ENCODE measurements around the gene OLA1. TPM values are rescaled to one million over a fixed set of nuclear protein-coding genes. Genes with fewer than 3 reads are reported as not detected.

The OLA1 gene
- total RNA-seq, 2 donors from 2014 or later: 75.6 to 92.8 TPM

DNA sequence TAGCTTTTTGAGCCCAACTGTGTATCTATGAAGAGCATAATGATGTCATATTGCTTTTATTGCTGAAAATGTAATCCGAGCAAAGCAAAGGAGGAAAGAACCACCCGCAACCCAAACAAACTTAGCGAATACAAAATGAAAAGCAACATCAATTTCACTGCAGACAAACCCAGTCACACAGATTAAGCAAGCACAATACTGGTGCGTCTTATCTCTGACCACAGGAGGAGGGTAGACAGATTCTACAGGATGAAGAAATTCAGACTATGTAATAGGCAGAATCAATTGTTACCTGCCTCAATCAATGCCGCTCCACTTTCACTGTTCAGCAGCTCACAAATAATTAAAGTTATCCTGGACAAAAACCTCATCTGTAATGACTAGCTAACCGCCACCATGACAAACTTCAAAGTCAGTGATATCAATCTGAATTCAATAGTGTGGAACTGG lies 167.6 kb downstream of the OLA1 start:
- H3K4me3 ChIP-seq: no peak overlapping the region
- no peaks in the 10 kb centered on the region for H3K9me3 ChIP-seq
- no peaks in the 10 kb centered on the region for H3K36me3 ChIP-seq
- no peak for DNase-seq
- TF ChIP-seq CTCF (IDR thresholded peaks at IDR 0.05): no peak
- H3K4me1 ChIP-seq: no peaks in the 10 kb centered on the region
- H3K27me3 ChIP-seq: no peaks in the 10 kb centered on the region
- H3K9ac ChIP-seq (ENCODE audit: low read depth in 2 of 2, low read length in 2 of 2): no peak overlapping the region
- H3K27ac ChIP-seq: no peak overlapping the region
- intact Hi-C loops (cut with DNase I): no loop called here

DNA sequence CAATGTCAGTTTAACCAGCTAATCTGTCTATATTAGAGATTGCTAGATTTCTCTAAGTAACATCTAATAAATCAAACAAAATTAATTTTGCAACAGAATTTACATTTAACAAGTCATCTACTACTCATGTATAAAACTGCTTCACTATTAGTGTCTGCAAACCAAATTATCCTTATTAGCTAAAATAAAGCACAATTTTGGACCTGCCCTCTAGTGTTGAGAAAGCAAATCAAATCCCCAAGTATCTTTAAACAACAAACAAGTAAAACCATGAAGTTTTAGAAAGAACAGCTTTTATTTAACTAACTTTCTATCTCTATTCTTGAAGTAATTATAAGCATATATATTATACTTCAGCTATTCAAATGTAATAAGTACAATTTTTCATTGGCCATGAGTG lies 170.1 kb downstream of the OLA1 start:
- no peak overlapping the region for H3K9ac ChIP-seq (ENCODE audit: low read depth in 2 of 2, low read length in 2 of 2)
- TF ChIP-seq CTCF (IDR thresholded peaks at IDR 0.05): no peak
- no peak overlapping the region for H3K27ac ChIP-seq
- H3K4me3 ChIP-seq: no peak overlapping the region
- intact Hi-C loops (cut with DNase I): no loop called here
- H3K36me3 ChIP-seq: no peaks in the 10 kb centered on the region
- H3K9me3 ChIP-seq: no peaks in the 10 kb centered on the region
- DNase-seq: no peak
- H3K4me1 ChIP-seq: no peaks in the 10 kb centered on the region
- no peaks in the 10 kb centered on the region for H3K27me3 ChIP-seq

- Histone ChIP-seq H3K36me3 (no peaks in the 10 kb centered on the region), H3K27me3 (no peaks in the 10 kb centered on the region), H3K4me1 (no peaks in the 10 kb centered on the region), H3K27ac (no peak overlapping the region), H3K4me3 (no peak overlapping the region), H3K9me3 (no peaks in the 10 kb centered on the region), H3K9ac (ENCODE audit: low read depth in 2 of 2, low read length in 2 of 2) (no peak overlapping the region)
- intact Hi-C loops (cut with DNase I): no loop called here
- TF ChIP-seq CTCF (IDR thresholded peaks at IDR 0.05): no peak
- no peak for DNase-seq
Observed at GRCh38 chr2:174076975-174077374, 171.4 kb downstream of the OLA1 start.

GRCh38 chr2:174076040-174076439 lies 172.3 kb downstream of the OLA1 start:
- TF ChIP-seq CTCF (IDR thresholded peaks at IDR 0.05): no peak
- no peaks in the 10 kb centered on the region for H3K9me3 ChIP-seq
- intact Hi-C loops (cut with DNase I): no loop called here

GRCh38 chr2:174074831-174075230 lies 173.5 kb downstream of the OLA1 start:
- H3K36me3 ChIP-seq: no peaks in the 10 kb centered on the region
- DNase-seq: no peak
- H3K4me1 ChIP-seq: no peaks in the 10 kb centered on the region
- H3K9ac ChIP-seq (ENCODE audit: low read depth in 2 of 2, low read length in 2 of 2): no peak overlapping the region
- no peak overlapping the region for H3K27ac ChIP-seq
- H3K4me3 ChIP-seq: no peak overlapping the region
- intact Hi-C loops (cut with DNase I): no loop called here
- no peaks in the 10 kb centered on the region for H3K9me3 ChIP-seq
- no peak for TF ChIP-seq CTCF (IDR thresholded peaks at IDR 0.05)
- no peaks in the 10 kb centered on the region for H3K27me3 ChIP-seq

More at GRCh38 chr2:174076040-174076439, 172.3 kb downstream of the OLA1 start:
- Histone ChIP-seq H3K4me1 (no peaks in the 10 kb centered on the region), H3K36me3 (no peaks in the 10 kb centered on the region), H3K27ac (no peak overlapping the region), H3K4me3 (no peak overlapping the region), H3K27me3 (no peaks in the 10 kb centered on the region), H3K9ac (ENCODE audit: low read depth in 2 of 2, low read length in 2 of 2) (no peak overlapping the region)
- DNase-seq: no peak

DNA sequence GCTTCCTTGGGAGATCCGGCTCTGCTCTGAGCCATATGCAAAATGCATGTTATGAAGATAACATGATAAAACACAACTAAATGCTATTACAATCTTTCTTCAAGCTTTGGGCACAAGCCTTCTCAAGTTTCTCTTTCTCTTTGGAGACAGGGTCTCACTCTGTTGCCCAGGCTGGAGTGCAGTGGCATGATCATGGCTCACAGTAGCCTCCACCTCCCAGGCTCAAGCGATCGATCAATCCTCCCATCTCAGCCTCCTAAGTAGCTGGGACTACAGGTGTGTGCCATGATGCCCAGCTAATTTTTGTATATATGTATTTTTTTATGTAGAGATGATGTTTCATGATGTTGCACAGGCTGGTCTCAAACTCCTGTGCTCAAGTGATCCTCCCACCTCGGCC lies 175.5 kb downstream of the OLA1 start:
- Histone ChIP-seq H3K9me3 (no peaks in the 10 kb centered on the region), H3K4me3 (no peak overlapping the region), H3K36me3 (no peaks in the 10 kb centered on the region), H3K27ac (no peak overlapping the region), H3K9ac (ENCODE audit: low read depth in 2 of 2, low read length in 2 of 2) (no peak overlapping the region), H3K4me1 (no peaks in the 10 kb centered on the region), H3K27me3 (no peaks in the 10 kb centered on the region)
- no peak for TF ChIP-seq CTCF (IDR thresholded peaks at IDR 0.05)
- intact Hi-C loops (cut with DNase I): no loop called here
- no peak for DNase-seq
